ENCODE results near the gene SNX25. TPM values are rescaled to one million over a fixed set of nuclear protein-coding genes. Genes with fewer than 3 reads are reported as not detected.

The SNX25 gene
- polyA plus RNA-seq, 1 donor from 2014 or later: 6.4 TPM

DNA sequence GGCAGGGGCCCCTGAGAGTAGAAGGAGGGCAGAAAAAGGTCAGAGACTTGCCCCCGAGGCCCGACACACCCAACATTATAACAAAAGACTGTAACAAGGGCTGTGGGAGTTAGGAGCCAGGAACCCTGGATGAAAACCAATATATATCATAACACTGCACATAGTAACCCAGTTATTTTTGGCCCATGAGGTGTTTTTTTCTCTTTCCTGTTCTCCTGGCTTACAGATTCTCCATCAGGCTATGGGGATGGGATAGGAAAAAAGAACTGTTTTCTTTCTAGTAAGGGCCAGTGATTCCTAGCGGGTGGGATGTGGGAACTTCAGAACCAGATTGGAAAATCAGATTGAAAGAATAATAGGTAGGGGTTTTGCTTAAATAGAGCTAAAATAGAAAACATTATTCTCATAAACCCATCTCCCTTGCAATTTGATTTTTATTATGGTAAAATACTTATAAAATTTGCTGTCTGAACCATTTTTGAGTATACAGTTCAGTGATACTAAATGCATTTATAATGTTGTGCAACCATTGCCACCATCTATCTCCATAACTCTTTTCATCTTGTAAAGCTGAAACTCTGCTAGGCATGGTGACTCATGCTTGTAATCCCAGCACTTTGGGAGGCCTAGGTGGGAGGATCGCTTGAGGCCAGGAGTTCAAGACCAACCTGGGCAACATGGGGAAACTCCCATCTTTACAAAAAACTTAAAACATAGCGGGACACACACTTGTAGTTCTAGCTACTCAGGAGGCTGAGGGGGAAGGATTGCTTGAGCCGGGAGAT is 33.5 kb downstream of the SNX25 start:
- Histone ChIP-seq H3F3A (ENCODE audit: insufficient read depth, low read length, poor library complexity, severe bottlenecking) (no peaks in the 10 kb centered on the region), H2AFZ (ENCODE audit: low read depth, low read length) (no peak overlapping the region), H3K79me2 (replicated peaks; ENCODE audit: insufficient read depth, low read length) (no peaks in the 10 kb centered on the region), H3K27ac (ENCODE audit: low read length) (no peak overlapping the region), H4K20me1 (ENCODE audit: insufficient read depth) (no peaks in the 10 kb centered on the region), H3K9me3 (ENCODE audit: low read length) (no peaks in the 10 kb centered on the region), H3K9ac (ENCODE audit: low read length) (no peak overlapping the region), H3K4me3 (ENCODE audit: low read length) (no peak overlapping the region), H3K36me3 (ENCODE audit: insufficient read depth, low read length) (no peaks in the 10 kb centered on the region), H3K9me2 (ENCODE audit: insufficient read depth, low read length) (no peaks in the 10 kb centered on the region), H3K4me2 (ENCODE audit: low read length) (no peak overlapping the region), H3K27me3 (ENCODE audit: insufficient read depth, low read depth, low read length) (no peaks in the 10 kb centered on the region)
- TF ChIP-seq, protein P1, sequence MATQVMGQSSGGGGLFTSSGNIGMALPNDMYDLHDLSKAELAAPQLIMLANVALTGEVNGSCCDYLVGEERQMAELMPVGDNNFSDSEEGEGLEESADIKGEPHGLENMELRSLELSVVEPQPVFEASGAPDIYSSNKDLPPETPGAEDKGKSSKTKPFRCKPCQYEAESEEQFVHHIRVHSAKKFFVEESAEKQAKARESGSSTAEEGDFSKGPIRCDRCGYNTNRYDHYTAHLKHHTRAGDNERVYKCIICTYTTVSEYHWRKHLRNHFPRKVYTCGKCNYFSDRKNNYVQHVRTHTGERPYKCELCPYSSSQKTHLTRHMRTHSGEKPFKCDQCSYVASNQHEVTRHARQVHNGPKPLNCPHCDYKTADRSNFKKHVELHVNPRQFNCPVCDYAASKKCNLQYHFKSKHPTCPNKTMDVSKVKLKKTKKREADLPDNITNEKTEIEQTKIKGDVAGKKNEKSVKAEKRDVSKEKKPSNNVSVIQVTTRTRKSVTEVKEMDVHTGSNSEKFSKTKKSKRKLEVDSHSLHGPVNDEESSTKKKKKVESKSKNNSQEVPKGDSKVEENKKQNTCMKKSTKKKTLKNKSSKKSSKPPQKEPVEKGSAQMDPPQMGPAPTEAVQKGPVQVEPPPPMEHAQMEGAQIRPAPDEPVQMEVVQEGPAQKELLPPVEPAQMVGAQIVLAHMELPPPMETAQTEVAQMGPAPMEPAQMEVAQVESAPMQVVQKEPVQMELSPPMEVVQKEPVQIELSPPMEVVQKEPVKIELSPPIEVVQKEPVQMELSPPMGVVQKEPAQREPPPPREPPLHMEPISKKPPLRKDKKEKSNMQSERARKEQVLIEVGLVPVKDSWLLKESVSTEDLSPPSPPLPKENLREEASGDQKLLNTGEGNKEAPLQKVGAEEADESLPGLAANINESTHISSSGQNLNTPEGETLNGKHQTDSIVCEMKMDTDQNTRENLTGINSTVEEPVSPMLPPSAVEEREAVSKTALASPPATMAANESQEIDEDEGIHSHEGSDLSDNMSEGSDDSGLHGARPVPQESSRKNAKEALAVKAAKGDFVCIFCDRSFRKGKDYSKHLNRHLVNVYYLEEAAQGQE (IDR thresholded peaks at IDR 0.05; ENCODE audit: borderline replicate concordance): no peak
- no peak for TF ChIP-seq RAD21 (conservative IDR thresholded peaks at IDR 0.05)
- no peak for TF ChIP-seq EZH2 (IDR thresholded peaks at IDR 0.05; ENCODE audit: borderline replicate concordance, insufficient read depth, low read length, poor library complexity, severe bottlenecking)
- TF ChIP-seq TAF1 (IDR thresholded peaks at IDR 0.05; ENCODE audit: low read depth): no peak
- no peak for TF ChIP-seq POLR2AphosphoS5 (IDR thresholded peaks at IDR 0.05)
- TF ChIP-seq, protein P2, sequence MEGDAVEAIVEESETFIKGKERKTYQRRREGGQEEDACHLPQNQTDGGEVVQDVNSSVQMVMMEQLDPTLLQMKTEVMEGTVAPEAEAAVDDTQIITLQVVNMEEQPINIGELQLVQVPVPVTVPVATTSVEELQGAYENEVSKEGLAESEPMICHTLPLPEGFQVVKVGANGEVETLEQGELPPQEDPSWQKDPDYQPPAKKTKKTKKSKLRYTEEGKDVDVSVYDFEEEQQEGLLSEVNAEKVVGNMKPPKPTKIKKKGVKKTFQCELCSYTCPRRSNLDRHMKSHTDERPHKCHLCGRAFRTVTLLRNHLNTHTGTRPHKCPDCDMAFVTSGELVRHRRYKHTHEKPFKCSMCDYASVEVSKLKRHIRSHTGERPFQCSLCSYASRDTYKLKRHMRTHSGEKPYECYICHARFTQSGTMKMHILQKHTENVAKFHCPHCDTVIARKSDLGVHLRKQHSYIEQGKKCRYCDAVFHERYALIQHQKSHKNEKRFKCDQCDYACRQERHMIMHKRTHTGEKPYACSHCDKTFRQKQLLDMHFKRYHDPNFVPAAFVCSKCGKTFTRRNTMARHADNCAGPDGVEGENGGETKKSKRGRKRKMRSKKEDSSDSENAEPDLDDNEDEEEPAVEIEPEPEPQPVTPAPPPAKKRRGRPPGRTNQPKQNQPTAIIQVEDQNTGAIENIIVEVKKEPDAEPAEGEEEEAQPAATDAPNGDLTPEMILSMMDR (IDR thresholded peaks at IDR 0.05; ENCODE audit: poor library complexity, severe bottlenecking): no peak
- no peak for TF ChIP-seq MXI1 (conservative IDR thresholded peaks at IDR 0.05; ENCODE audit: poor library complexity, severe bottlenecking)
- no peak for TF ChIP-seq SMC3 (conservative IDR thresholded peaks at IDR 0.05; ENCODE audit: poor library complexity)
- TF ChIP-seq EP300 (conservative IDR thresholded peaks at IDR 0.05; ENCODE audit: poor library complexity, severe bottlenecking): no peak

DNA sequence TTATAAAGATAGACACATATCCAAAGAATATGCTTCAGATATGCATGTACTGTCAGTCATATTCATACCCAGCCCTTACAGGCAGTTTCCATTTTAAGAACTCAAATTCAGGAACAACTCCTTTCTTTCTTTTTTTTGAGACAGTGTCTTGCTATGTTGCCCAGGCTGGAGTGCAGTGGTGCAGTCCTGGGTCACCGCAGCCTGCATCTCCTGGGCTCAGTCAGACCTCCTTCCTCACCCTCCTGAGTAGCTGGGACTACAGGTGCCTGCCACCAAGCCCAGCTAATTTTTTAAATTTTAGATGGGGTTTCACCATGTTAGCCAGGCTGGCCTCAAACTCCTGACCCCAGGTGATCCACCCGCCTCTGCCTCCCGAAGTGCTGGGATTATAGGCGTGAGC is 34.5 kb downstream of the SNX25 start:
- TF ChIP-seq RAD21 (conservative IDR thresholded peaks at IDR 0.05): no peak
- no peak for TF ChIP-seq EP300 (conservative IDR thresholded peaks at IDR 0.05; ENCODE audit: poor library complexity, severe bottlenecking)
- no peak for TF ChIP-seq EZH2 (IDR thresholded peaks at IDR 0.05; ENCODE audit: borderline replicate concordance, insufficient read depth, low read length, poor library complexity, severe bottlenecking)
- TF ChIP-seq MXI1 (conservative IDR thresholded peaks at IDR 0.05; ENCODE audit: poor library complexity, severe bottlenecking): no peak
- Histone ChIP-seq H3K9me3 (ENCODE audit: low read length) (no peaks in the 10 kb centered on the region), H4K20me1 (ENCODE audit: insufficient read depth) (no peaks in the 10 kb centered on the region), H2AFZ (ENCODE audit: low read depth, low read length) (no peak overlapping the region), H3F3A (ENCODE audit: insufficient read depth, low read length, poor library complexity, severe bottlenecking) (no peaks in the 10 kb centered on the region), H3K9ac (ENCODE audit: low read length) (no peak overlapping the region), H3K27me3 (ENCODE audit: insufficient read depth, low read depth, low read length) (no peaks in the 10 kb centered on the region), H3K4me3 (ENCODE audit: low read length) (no peak overlapping the region), H3K27ac (ENCODE audit: low read length) (no peak overlapping the region), H3K36me3 (ENCODE audit: insufficient read depth, low read length) (no peaks in the 10 kb centered on the region), H3K4me2 (ENCODE audit: low read length) (no peak overlapping the region), H3K79me2 (replicated peaks; ENCODE audit: insufficient read depth, low read length) (no peaks in the 10 kb centered on the region), H3K9me2 (ENCODE audit: insufficient read depth, low read length) (no peaks in the 10 kb centered on the region)

Data from neural cell (in vitro differentiated cells).